ENCODE data around the gene GABRB1.

Gene GABRB1

DNA sequence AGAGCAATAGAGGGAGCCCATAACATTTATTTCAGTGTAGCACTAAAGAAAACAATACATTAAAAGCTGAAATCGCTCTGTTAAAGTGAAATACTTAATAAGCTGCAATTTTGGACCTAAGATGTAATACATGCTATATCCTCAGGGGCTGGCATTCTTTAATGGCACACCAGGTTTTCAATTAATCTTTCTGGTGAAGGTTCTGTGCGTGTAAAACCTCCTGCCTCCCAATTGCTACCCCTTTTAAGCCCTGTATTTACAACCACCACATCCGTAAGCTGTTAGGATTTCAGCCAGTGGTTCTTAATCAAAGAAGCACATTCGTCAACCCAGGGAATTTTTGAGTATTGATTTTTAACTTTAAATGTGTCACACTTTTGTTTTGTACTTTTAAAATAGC, 439.7 kb downstream of the GABRB1 start:
- DNase-seq (ENCODE audit: low read depth) = no peak

DNA sequence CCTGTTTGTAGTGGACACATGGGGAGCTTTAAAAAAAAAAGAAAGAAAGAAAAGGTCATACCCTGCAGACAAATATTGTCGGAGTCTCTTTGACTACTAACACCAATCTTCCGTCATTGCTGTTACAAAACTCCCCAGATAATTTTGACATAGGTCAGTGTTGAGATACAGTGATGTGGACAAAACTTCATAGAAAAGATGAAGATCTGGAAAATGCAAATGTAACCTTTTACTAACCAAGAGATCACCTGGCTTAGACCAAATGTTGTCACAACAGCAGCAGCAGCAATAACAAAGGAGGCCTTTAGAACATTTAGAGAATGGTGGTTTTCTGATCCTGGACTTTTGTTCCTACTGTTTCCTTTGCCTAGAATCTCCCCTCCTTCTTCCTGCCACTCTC, 440.2 kb downstream of the GABRB1 start:
- no peak for DNase-seq (ENCODE audit: low read depth)

DNA sequence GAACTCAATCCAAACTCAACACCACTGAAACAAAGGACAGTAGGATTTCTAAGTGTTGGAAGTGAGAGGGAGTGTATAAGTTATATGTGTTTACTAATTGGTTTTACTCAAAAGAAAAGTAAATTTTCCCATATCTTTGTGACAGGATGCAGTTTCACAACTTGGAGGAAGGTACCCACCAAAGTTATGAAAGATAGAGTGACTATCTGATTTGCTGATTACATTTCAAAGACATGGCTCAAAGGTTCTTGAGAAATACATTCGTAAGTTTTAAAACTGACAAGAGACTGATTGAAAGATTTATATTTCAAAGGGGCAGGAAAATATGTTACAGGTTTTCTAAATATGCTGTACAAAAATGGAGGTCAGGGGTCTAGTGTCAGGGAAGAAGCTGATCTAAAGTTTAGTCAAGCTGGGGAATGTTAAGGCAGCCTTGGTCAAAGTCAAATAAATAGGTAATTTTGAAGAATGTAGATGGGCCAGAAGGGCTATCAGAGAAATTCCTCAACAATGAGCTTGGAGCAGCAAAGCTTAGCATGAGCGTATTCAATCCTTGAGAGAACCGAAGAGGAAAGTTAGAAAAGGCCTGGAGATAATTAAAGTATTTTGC, 441.9 kb downstream of the GABRB1 start:
- no peak for DNase-seq (ENCODE audit: low read depth)

DNA sequence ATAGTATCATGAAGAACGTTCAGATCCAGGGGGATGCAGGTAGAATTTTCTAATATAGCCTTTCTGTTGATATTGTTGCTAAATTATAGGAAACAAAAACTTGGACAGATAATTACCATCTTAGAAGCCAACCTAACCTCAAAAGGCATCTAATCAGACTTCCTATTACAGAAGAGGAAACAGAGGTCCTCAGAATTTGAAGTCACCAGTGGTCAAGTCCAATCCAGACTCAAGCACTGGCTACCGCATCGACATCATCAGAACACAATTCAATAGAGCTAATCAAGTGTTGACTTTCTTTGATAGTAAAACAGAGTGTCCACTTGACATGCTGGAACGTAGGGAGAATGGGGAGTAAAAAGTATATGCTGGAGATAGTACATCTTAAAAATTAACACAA, 443.4 kb downstream of the GABRB1 start:
- DNase-seq (ENCODE audit: low read depth) = no peak

DNA sequence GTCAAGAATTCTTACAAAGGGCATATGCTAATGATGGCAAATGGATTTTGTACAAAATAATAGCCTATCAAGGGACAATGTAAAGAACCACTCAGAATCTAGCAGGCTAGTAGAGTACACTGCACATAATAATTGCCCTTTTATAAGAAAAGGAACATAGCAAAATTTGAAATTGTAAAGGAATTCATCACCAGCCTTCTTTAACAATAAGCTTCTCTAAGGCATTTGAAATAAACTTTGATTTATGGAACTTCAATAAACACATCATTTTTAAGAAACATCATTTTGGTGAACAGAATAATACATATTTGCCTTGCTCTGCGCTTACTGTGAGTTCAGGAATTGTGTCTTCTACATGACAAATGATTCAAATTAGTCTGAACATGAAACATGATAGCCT, 444.0 kb downstream of the GABRB1 start:
- DNase-seq (ENCODE audit: low read depth) = no peak

Data from activated T-cell treated with anti-CD3 and anti-CD28 coated beads for 24 hours (primary cell).